HEK293T (cell line): Measurements from ENCODE around the gene NBEA.

Source experiments
- BHLHE40 ChIP-seq: fragments of 450-650 bp; IDR thresholded peaks from 2 replicates; pipeline ENCODE4 v1.6.1; 2016; ENCODE audit warnings: mild to moderate bottlenecking, moderate library complexity, borderline replicate concordance
- ELF4 ChIP-seq: fragments of 450-650 bp; IDR thresholded peaks from 2 replicates; pipeline ENCODE4 v1.6.1; 2017; ENCODE audit warnings: antibody characterized with exemption
- FOXK2 ChIP-seq: fragments of 450-650 bp; IDR thresholded peaks from 2 replicates; pipeline ENCODE4 v1.6.1; 2016; ENCODE audit warnings: mild to moderate bottlenecking
- FOXM1 ChIP-seq: fragments of 450-650 bp; IDR thresholded peaks from 2 replicates; pipeline ENCODE4 v1.6.1; 2017; ENCODE audit warnings: mild to moderate bottlenecking, borderline replicate concordance
- HDGF ChIP-seq: fragments of 450-650 bp; IDR thresholded peaks from 2 replicates; pipeline ENCODE4 v1.6.1; 2017; ENCODE audit warnings: antibody characterized with exemption, borderline replicate concordance
- L3MBTL2 ChIP-seq: fragments of 450-650 bp; conservative IDR thresholded peaks from 2 replicates; pipeline ENCODE4 v1.6.1; 2016; ENCODE audit warnings: mild to moderate bottlenecking
- LEF1 ChIP-seq: fragments of 450-650 bp; IDR thresholded peaks from 2 replicates; pipeline ENCODE4 v1.6.1; 2017; ENCODE audit warnings: mild to moderate bottlenecking, borderline replicate concordance
- NFRKB ChIP-seq: fragments of 450-650 bp; IDR thresholded peaks from 2 replicates; pipeline ENCODE4 v1.6.1; 2016; ENCODE audit warnings: mild to moderate bottlenecking, moderate library complexity
- ZNF384 ChIP-seq: fragments of 450-650 bp; IDR thresholded peaks from 2 replicates; pipeline ENCODE4 v1.6.1; 2016

DNA sequence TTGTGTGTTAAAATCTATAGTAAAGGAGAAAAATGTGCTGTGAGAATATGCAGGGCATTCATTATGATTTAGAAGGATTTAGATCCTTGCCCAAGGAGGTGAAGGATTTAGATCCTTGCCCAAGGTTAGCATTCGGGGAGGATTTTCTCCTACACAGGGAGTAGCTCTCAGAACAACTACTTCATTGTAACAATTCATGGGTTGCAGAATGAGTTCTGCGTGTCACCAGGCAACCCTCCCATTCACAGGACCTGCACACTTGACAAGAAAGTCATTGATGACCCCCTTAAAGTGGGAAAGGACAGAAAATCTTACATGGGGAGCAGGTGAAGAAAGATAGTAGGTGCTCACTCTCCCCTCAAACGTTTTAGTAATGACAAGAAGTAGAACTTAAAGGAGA, 701.6 kb downstream of the NBEA start:
- TF ChIP-seq ELF4 (no peak), HDGF (no peak), BHLHE40 (no peak), FOXM1 (no peak), FOXK2 (no peak), L3MBTL2 (no peak), NFRKB (no peak), ZNF384 (no peak), LEF1 (no peak)
